Right cardiac atrium (tissue), 5 donors: ENCODE results near the gene ZNF749. TPM values are rescaled to one million over a fixed set of nuclear protein-coding genes. Genes with fewer than 3 reads are reported as not detected.
"Not testable (repeated sequence)": the region's sequence is repeated elsewhere in the genome, so short reads cannot be mapped to it uniquely, and the experiment has no call there.

Experiments
- ATAC-seq, 2 donors: fragments of 200-7000 bp; cut with Tn5 transposase; one replicate each; pipeline versions ENCODE4 v1.8.0 to v1.9.1; 2020; ENCODE audit warnings: moderate library complexity in 2 of 2, mild to moderate bottlenecking in 1 of 2
- DNase-seq, 3 donors: peaks; one replicate each; pipeline ENCODE4 v3.0.0-alpha.2; 2020
- H3K27ac ChIP-seq: one replicate; pipeline ENCODE4 v1.5.1; 2013; ENCODE audit warnings: mild to moderate bottlenecking, low read length, control low read depth, moderate library complexity
- H3K27me3 ChIP-seq: one replicate; pipeline ENCODE4 v1.6.1; 2013; ENCODE audit not compliant: control insufficient read depth, insufficient read depth
- H3K4me1 ChIP-seq: one replicate; pipeline ENCODE4 v1.6.1; 2013; ENCODE audit warnings: low read length; ENCODE audit not compliant: control insufficient read depth, insufficient read depth
- H3K4me3 ChIP-seq: one replicate; pipeline ENCODE4 v1.5.1; 2013; ENCODE audit warnings: low read length, control low read depth
- H3K9me3 ChIP-seq: one replicate; pipeline ENCODE4 v1.6.1; 2013; ENCODE audit warnings: low read length; ENCODE audit not compliant: control insufficient read depth
- WGBS: extraction: QIAGEN DNeasy Blood & Tissue Kit; methylation state at CpG from one replicate; pipeline ENCODE4 v1.1.7; 2013; 5-methylcytosine and 5-hydroxymethylcytosine counted together
- intact Hi-C, 4 donors: fragments of 100-400 bp; cut with DNase I; formaldehyde crosslinking; loops; one replicate each; pipeline versions ENCODE4 v1.11.0 to v1.14.0; 2022 to 2023
- polyA plus RNA-seq: library from polyadenylated mRNA; stranded (reverse); fragments of 200-250 nt; gene quantifications from one replicate; pipeline ENCODE4 v1.2.3, GENCODE V29; 2013
- total RNA-seq, 4 donors: library from RNA; stranded (reverse); fragmentation: NEBNext Ultra II Directional; extraction: Animal tissue kit (Norgen Biotek cat#: 25700); gene quantifications; one replicate each; pipeline ENCODE4 v1.2.1, GENCODE V29; 2021
- donor health status: healthy with polysubstance abuse.
- donor health status: DM: no; HTN: yes; CAD: no.
- donor health status: DM: no; HTN: no; CAD: no.
- donor health status: DM: no; HTN: yes; CAD: no; lungs with severe emphysema.
- donor health status: DM: yes; HTN: yes; CAD: no.

The ZNF749 gene
- total and polyA plus RNA-seq, 5 donors, result 1.9 to 5.4 (median 2.9) TPM

DNA sequence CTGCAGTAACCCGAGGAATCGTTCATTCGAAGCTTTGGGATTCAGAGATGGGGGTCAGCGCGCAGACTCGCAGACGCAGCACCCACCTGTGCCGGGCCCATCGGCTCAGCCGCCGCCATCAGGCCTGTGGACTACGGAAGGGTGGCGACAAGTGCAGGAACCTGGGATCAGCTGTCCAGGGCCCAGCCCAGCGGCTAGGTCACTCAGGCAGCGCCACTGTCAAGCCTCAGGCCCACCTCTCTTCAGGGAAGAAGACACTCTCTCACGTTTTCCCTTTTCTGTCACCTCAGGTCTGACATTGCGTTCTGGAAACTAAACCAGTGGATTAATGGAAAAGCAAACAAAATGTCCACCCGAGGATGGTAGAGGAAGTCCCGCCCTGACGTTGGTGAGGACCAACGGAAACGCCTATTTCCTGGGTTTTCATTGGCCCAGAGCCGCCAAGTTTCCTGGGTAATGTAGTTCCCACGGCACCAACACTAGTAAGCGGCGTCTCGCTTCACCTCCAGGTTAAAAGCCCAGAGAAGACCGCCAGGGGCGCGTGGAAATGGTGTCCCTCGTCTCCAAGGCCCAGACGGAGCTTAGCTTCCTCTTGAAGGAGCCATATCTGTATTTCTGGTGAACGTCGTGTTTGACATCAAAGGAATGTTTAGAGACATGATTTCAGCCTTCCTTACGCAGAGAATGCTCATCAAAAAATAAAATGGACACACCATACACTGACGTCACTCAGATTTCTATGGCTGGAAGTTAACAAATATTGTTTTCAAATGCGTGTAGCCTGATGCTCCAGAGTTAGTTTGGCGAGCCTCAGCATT, 42.3 kb downstream of the ZNF749 start, which contains the start of gene ZNF772:
ZNF772 (minus strand) TSS at position 376 of the 818 bp plus-strand sequence; CDS start at position 119, 257 bp downstream.
- Histone ChIP-seq H3K27me3 (no peaks in the 10 kb centered on the region), H3K27ac (peak within 1 kb of the TSS; percentile 97), H3K4me3 (peak within 1 kb of the TSS; percentile 73), H3K9me3 (peaks cover 30% of the 10 kb centered on the region), H3K4me1 (peaks cover 3% of the 10 kb centered on the region)
- 5% methylated on average over 38 of the region's 38 CpGs for WGBS
- ATAC-seq, result peak; percentile 99 to 100
- DNase-seq, result peak; percentile 94 to 96 (median 95)
- intact Hi-C loops, result no loop called here

DNA sequence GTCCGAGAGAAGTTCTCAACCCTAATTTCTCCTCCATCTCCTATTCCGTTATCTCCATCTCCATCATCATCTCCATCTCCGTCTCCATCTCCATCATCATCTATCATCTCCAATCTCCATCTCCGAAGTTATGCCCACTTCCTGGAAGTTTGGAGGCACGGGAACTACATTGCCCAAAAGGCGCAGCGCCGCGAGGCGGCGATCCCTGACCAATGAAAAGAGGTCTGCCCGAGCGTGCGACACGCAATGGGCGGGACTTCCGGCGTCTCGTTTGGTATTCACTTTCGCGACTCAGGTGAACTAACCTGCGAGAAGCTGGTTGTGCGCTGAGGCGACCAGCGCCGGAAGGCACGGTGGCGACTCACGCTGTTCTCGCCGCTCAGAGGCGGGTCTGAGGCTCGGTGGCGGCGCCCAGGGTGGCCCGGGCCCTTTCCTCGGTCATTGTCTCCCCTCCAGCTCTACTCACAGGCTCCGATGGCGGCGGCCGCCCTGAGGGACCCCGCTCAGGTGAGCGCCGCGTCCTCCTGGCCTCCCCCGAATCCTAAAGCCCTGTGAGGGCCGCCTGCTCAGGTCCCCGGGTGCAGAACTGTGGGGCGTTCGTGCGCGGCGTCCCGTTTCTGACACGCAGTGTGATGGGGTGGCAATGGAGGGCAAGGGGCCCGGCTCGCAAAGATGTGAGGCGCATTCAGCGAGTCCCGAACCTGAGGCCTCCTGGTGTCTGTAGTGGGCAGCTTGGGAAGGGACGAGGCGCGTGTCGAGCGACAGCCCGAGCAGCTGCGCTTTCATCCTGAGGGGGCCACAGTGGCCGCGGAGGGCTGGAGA, 52.6 kb downstream of the ZNF749 start, which contains the start of gene ZNF419:
ZNF419 (plus strand) TSS at position 274 of the 822 bp plus-strand sequence; CDS start at position 475, 201 bp downstream.
- DNase-seq (peak; percentile 92 to 97 (median 96)), ATAC-seq (peak; percentile 97 to 98)
- intact Hi-C loops, H3K4me1 ChIP-seq, H3K27me3 ChIP-seq, H3K9me3 ChIP-seq: not testable (repeated sequence)
- peak within 1 kb of the TSS; percentile 86 for H3K27ac ChIP-seq
- under 1% methylated on average over 58 of the region's 69 CpGs for WGBS
- H3K4me3 ChIP-seq, result peak within 1 kb of the TSS; percentile 98

DNA sequence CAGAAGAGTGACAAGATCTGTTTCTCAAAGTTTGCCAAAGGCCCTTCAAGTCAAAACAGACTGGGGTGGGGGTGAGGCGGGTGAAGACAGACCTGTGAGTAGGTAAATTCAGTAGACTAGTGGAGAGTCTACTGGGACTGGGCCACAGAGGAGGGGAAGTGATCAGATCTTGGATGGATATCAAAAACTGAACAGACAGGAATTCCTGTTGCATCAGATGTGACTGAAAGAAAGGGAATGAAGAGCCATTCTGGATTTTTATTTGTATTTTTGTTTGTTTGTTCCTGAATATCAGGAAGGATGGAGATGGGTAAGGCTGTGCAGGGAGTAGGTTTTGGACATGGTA, 53.1 kb downstream of the ZNF749 start:
- WGBS, result no CpG with 5 or more reads among the region's 1 CpG
- H3K27ac ChIP-seq, intact Hi-C loops, H3K27me3 ChIP-seq, H3K9me3 ChIP-seq, H3K4me1 ChIP-seq, DNase-seq: not testable (repeated sequence)
- ATAC-seq, result peak; percentile 28 to 56
- H3K4me3 ChIP-seq, result peak overlapping the region; percentile 3

Other genes starting within 250 kb of the ZNF749 start
- gene ZNF264, start 243.8 kb upstream of the ZNF749 start, total RNA-seq, result 10 to 100 TPM; 16.9 to 26.8 (median 18.7) TPM
- gene ZNF264, start 243.8 kb upstream of the ZNF749 start, polyA plus RNA-seq, result 4.4 TPM
- gene AURKC, start 204.3 kb upstream of the ZNF749 start, total RNA-seq, result 1 to 10 TPM; 1.5 to 2.0 (median 1.6) TPM
- gene AURKC, start 204.3 kb upstream of the ZNF749 start, polyA plus RNA-seq, result 1.2 TPM
- gene ZNF805, start 194.7 kb upstream of the ZNF749 start, total RNA-seq, result 10 to 100 TPM in 2 of 4 donors, 1 to 10 TPM in 2; 9.3 to 14.6 (median 10.0) TPM
- 1.3 TPM for gene ZNF805, start 194.7 kb upstream of the ZNF749 start, polyA plus RNA-seq
- 10 to 100 TPM; 30.6 to 46.5 (median 36.1) TPM for gene ZNF460, start 154.8 kb upstream of the ZNF749 start, total RNA-seq
- 3.5 TPM for gene ZNF460, start 154.8 kb upstream of the ZNF749 start, polyA plus RNA-seq
- 1 to 10 TPM; 5.8 to 7.6 (median 6.6) TPM for gene ZNF543, start 114.9 kb upstream of the ZNF749 start, total RNA-seq
- 2.1 TPM for gene ZNF543, start 114.9 kb upstream of the ZNF749 start, polyA plus RNA-seq
- 10 to 100 TPM in 3 of 4 donors, 1 to 10 TPM in 1; 8.5 to 12.6 (median 11.2) TPM for gene ZNF304, start 84.1 kb upstream of the ZNF749 start, total RNA-seq
- gene ZNF304, start 84.1 kb upstream of the ZNF749 start, polyA plus RNA-seq, result 3.9 TPM
- 10 to 100 TPM; 10.8 to 14.5 (median 11.7) TPM for gene TRAPPC2B, start 71.8 kb upstream of the ZNF749 start, total RNA-seq
- 38.6 TPM for gene TRAPPC2B, start 71.8 kb upstream of the ZNF749 start, polyA plus RNA-seq
- 1 to 10 TPM; 3.0 to 5.6 (median 4.6) TPM for gene ZNF547, start 71.8 kb upstream of the ZNF749 start, total RNA-seq
- 2.7 TPM for gene ZNF547, start 71.8 kb upstream of the ZNF749 start, polyA plus RNA-seq
- gene ZNF548, start 45.5 kb upstream of the ZNF749 start, total RNA-seq, result 10 to 100 TPM; 13.4 to 20.1 (median 16.8) TPM
- gene ZNF548, start 45.5 kb upstream of the ZNF749 start, polyA plus RNA-seq, result 10.7 TPM
- 10 to 100 TPM in 3 of 4 donors, 1 to 10 TPM in 1; 8.7 to 12.1 (median 10.8) TPM for gene ZNF17, start 24.2 kb upstream of the ZNF749 start, total RNA-seq
- gene ZNF17, start 24.2 kb upstream of the ZNF749 start, polyA plus RNA-seq, result 3.6 TPM
- 1 to 10 TPM; 3.3 to 4.3 (median 3.4) TPM for gene VN1R1, start 21.8 kb downstream of the ZNF749 start, total RNA-seq
- 2.3 TPM for gene VN1R1, start 21.8 kb downstream of the ZNF749 start, polyA plus RNA-seq
- gene ZNF772, start 42.2 kb downstream of the ZNF749 start, total RNA-seq, result 10 to 100 TPM; 19.7 to 23.5 (median 21.1) TPM
- 5.3 TPM for gene ZNF772, start 42.2 kb downstream of the ZNF749 start, polyA plus RNA-seq
- 10 to 100 TPM in 1 of 4 donors, 1 to 10 TPM in 3; 8.2 to 10.2 (median 8.9) TPM for gene ZNF419, start 52.4 kb downstream of the ZNF749 start, total RNA-seq
- 6.7 TPM for gene ZNF419, start 52.4 kb downstream of the ZNF749 start, polyA plus RNA-seq
- gene ZNF773, start 64.6 kb downstream of the ZNF749 start, total RNA-seq, result 1 to 10 TPM; 5.7 to 7.6 (median 6.9) TPM
- gene ZNF773, start 64.6 kb downstream of the ZNF749 start, polyA plus RNA-seq, result 3.8 TPM
- 1 to 10 TPM; 4.4 to 4.8 (median 4.5) TPM for gene ZNF549, start 92.0 kb downstream of the ZNF749 start, total RNA-seq
- 2.0 TPM for gene ZNF549, start 92.0 kb downstream of the ZNF749 start, polyA plus RNA-seq
- 1 to 10 TPM; 6.7 to 9.5 (median 7.9) TPM for gene ZNF550, start 124.5 kb downstream of the ZNF749 start, total RNA-seq
- 3.1 TPM for gene ZNF550, start 124.5 kb downstream of the ZNF749 start, polyA plus RNA-seq
- gene ZNF416, start 143.6 kb downstream of the ZNF749 start, total RNA-seq, result 1 to 10 TPM; 4.7 to 5.9 (median 4.8) TPM
- gene ZNF416, start 143.6 kb downstream of the ZNF749 start, polyA plus RNA-seq, result 2.4 TPM
- 1 to 10 TPM; 5.0 to 6.3 (median 5.5) TPM for gene ZIK1, start 148.8 kb downstream of the ZNF749 start, total RNA-seq
- gene ZIK1, start 148.8 kb downstream of the ZNF749 start, polyA plus RNA-seq, result 2.0 TPM
- 1 to 10 TPM; 3.7 to 5.9 (median 5.0) TPM for gene ZNF530, start 164.6 kb downstream of the ZNF749 start, total RNA-seq
- gene ZNF530, start 164.6 kb downstream of the ZNF749 start, polyA plus RNA-seq, result 8.4 TPM
- 10 to 100 TPM; 15.1 to 20.1 (median 17.3) TPM for gene ZNF134, start 178.9 kb downstream of the ZNF749 start, total RNA-seq
- 5.5 TPM for gene ZNF134, start 178.9 kb downstream of the ZNF749 start, polyA plus RNA-seq
- 10 to 100 TPM; 11.9 to 15.0 (median 13.6) TPM for gene ZNF211, start 197.8 kb downstream of the ZNF749 start, total RNA-seq
- 8.0 TPM for gene ZNF211, start 197.8 kb downstream of the ZNF749 start, polyA plus RNA-seq
- gene ZSCAN4, start 233.6 kb downstream of the ZNF749 start, total RNA-seq, result under 1 TPM in 3 of 4 donors, not detected in 1; 0.23 to 0.37 (median 0.33) TPM
- 0.16 TPM for gene ZSCAN4, start 233.6 kb downstream of the ZNF749 start, polyA plus RNA-seq
- gene ZNF551, start 246.7 kb downstream of the ZNF749 start, total RNA-seq, result 1 to 10 TPM; 3.1 to 5.7 (median 4.2) TPM
- gene ZNF551, start 246.7 kb downstream of the ZNF749 start, polyA plus RNA-seq, result 2.0 TPM